ENCODE measurements around the gene CHSY3.

DNA sequence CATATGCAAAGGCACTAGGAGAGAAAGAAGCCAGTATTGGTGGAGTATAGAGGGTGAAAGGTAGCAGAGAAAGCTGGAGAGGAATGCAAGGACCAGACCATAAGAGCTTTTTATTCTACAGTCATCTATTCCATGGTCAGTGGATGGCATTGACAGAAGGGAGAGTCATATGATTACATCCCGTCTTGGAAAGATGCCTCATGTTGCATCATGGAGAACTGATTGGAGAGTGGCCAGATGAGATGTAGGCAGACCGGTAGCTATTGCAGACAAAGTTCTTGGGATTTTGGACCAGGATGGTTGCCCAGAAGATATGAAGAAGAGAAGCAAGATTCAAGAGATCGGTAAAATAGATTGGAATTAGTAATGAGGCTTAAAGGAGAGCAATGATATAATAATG is 260.7 kb downstream of the CHSY3 start:
- TF ChIP-seq CREB1 (IDR thresholded peaks at IDR 0.05; ENCODE audit: low read depth) (no peak), EGR1 (IDR thresholded peaks at IDR 0.05) (no peak), TAF1 (IDR thresholded peaks at IDR 0.05; ENCODE audit: low read depth) (no peak), TCF12 (IDR thresholded peaks at IDR 0.05; ENCODE audit: low read depth) (no peak), ZBTB7A (IDR thresholded peaks at IDR 0.05; ENCODE audit: low read depth) (no peak), EP300 (IDR thresholded peaks at IDR 0.05; ENCODE audit: borderline replicate concordance) (no peak), TEAD4 (IDR thresholded peaks at IDR 0.05) (no peak), RAD21 (IDR thresholded peaks at IDR 0.05; ENCODE audit: low read depth) (no peak), CEBPB (IDR thresholded peaks at IDR 0.05) (no peak), YY1 (IDR thresholded peaks at IDR 0.05; ENCODE audit: low read depth) (no peak), FOXM1 (IDR thresholded peaks at IDR 0.05; ENCODE audit: borderline replicate concordance, low read depth) (no peak)
- TF ChIP-seq, protein P1, sequence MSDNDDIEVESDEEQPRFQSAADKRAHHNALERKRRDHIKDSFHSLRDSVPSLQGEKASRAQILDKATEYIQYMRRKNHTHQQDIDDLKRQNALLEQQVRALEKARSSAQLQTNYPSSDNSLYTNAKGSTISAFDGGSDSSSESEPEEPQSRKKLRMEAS (IDR thresholded peaks at IDR 0.05): no peak
- TF ChIP-seq, protein P2, sequence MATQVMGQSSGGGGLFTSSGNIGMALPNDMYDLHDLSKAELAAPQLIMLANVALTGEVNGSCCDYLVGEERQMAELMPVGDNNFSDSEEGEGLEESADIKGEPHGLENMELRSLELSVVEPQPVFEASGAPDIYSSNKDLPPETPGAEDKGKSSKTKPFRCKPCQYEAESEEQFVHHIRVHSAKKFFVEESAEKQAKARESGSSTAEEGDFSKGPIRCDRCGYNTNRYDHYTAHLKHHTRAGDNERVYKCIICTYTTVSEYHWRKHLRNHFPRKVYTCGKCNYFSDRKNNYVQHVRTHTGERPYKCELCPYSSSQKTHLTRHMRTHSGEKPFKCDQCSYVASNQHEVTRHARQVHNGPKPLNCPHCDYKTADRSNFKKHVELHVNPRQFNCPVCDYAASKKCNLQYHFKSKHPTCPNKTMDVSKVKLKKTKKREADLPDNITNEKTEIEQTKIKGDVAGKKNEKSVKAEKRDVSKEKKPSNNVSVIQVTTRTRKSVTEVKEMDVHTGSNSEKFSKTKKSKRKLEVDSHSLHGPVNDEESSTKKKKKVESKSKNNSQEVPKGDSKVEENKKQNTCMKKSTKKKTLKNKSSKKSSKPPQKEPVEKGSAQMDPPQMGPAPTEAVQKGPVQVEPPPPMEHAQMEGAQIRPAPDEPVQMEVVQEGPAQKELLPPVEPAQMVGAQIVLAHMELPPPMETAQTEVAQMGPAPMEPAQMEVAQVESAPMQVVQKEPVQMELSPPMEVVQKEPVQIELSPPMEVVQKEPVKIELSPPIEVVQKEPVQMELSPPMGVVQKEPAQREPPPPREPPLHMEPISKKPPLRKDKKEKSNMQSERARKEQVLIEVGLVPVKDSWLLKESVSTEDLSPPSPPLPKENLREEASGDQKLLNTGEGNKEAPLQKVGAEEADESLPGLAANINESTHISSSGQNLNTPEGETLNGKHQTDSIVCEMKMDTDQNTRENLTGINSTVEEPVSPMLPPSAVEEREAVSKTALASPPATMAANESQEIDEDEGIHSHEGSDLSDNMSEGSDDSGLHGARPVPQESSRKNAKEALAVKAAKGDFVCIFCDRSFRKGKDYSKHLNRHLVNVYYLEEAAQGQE (IDR thresholded peaks at IDR 0.05; ENCODE audit: low read depth): no peak
- TF ChIP-seq, protein P3, sequence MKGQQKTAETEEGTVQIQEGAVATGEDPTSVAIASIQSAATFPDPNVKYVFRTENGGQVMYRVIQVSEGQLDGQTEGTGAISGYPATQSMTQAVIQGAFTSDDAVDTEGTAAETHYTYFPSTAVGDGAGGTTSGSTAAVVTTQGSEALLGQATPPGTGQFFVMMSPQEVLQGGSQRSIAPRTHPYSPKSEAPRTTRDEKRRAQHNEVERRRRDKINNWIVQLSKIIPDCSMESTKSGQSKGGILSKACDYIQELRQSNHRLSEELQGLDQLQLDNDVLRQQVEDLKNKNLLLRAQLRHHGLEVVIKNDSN (IDR thresholded peaks at IDR 0.05): no peak

Data from Ishikawa (cell line).